Esophagus (tissue), 2 donors: ENCODE measurements around the gene CNTRL. TPM values are rescaled to one million over a fixed set of nuclear protein-coding genes. Genes with fewer than 3 reads are reported as not detected.

Experiments
- H3K27ac ChIP-seq, 2 donors: one replicate each; pipeline ENCODE4 v1.5.1; 2013; ENCODE audit warnings: low read depth in 2 of 2, mild to moderate bottlenecking in 2 of 2, inconsistent platforms in 1 of 2, low read length in 1 of 2, moderate library complexity in 1 of 2
- H3K27me3 ChIP-seq, 2 donors: one replicate each; pipeline ENCODE4 v1.6.1; 2013; ENCODE audit warnings: low read length in 2 of 2, control low read depth in 1 of 2, mild to moderate bottlenecking in 1 of 2; ENCODE audit not compliant: insufficient read depth in 2 of 2, control insufficient read depth in 1 of 2
- H3K36me3 ChIP-seq, 2 donors: one replicate each; pipeline ENCODE4 v1.6.1; 2013; ENCODE audit warnings: low read length in 1 of 2; ENCODE audit not compliant: control insufficient read depth in 2 of 2, insufficient read depth in 2 of 2
- H3K4me1 ChIP-seq, 2 donors: one replicate each; pipeline ENCODE4 v1.6.1; 2013; ENCODE audit warnings: low read length in 1 of 2; ENCODE audit not compliant: control insufficient read depth in 2 of 2, insufficient read depth in 2 of 2
- H3K4me3 ChIP-seq, 2 donors: one replicate each; pipeline ENCODE4 v1.5.1; 2013; ENCODE audit warnings: low read length in 2 of 2, mild to moderate bottlenecking in 2 of 2, low read depth in 1 of 2, moderate library complexity in 1 of 2
- H3K9me3 ChIP-seq, 2 donors: one replicate each; pipeline ENCODE4 v1.6.1; 2013; ENCODE audit warnings: mild to moderate bottlenecking in 2 of 2, low read depth in 1 of 2, low read length in 1 of 2, moderate library complexity in 1 of 2; ENCODE audit not compliant: control insufficient read depth in 2 of 2, insufficient read depth in 1 of 2
- WGBS, 2 donors: extraction: QIAGEN DNeasy Blood & Tissue Kit; methylation state at CpG; one replicate each; pipeline ENCODE4 v1.1.7; 2013; 5-methylcytosine and 5-hydroxymethylcytosine counted together
- polyA plus RNA-seq, 2 donors: library from polyadenylated mRNA; stranded (reverse); fragments of 200-250 nt; gene quantifications; one replicate each; pipeline ENCODE4 v1.2.3, GENCODE V29; 2013
- donor health status: healthy with polysubstance abuse.
- donor health status: Bipolar disorder and iron deficiency.

The CNTRL gene
- polyA plus RNA-seq, 2 donors = 4.0 to 5.5 TPM

GRCh38 chr9:121141306-121141705 lies 66.6 kb downstream of the CNTRL start:
- Histone ChIP-seq H3K4me3 (no peak overlapping the region), H3K27me3 (no peaks in the 10 kb centered on the region), H3K36me3 (peaks cover 11% of the 10 kb centered on the region in 2 donors), H3K9me3 (no peaks in the 10 kb centered on the region), H3K27ac (no peak overlapping the region), H3K4me1 (no peaks in the 10 kb centered on the region)
- 100% methylated on average over 1 of the region's 1 CpG for WGBS, 2 donors

GRCh38 chr9:121141706-121142105 lies 67.0 kb downstream of the CNTRL start:
- 75 to 89% methylated on average over 1 of the region's 1 CpG for WGBS, 2 donors
- Histone ChIP-seq H3K36me3 (peaks cover 11 to 15% of the 10 kb centered on the region in 2 donors), H3K27ac (no peak overlapping the region), H3K27me3 (no peaks in the 10 kb centered on the region), H3K4me3 (no peak overlapping the region), H3K9me3 (no peaks in the 10 kb centered on the region), H3K4me1 (no peaks in the 10 kb centered on the region)

- Histone ChIP-seq H3K36me3 (peaks cover 15 to 22% of the 10 kb centered on the region in 2 donors), H3K4me1 (no peaks in the 10 kb centered on the region), H3K27ac (no peak overlapping the region), H3K4me3 (no peak overlapping the region), H3K9me3 (no peaks in the 10 kb centered on the region), H3K27me3 (no peaks in the 10 kb centered on the region)
- WGBS, 2 donors = 95 to 98% methylated on average over 2 of the region's 2 CpGs
Observed at GRCh38 chr9:121143771-121144170, 69.0 kb downstream of the CNTRL start.

GRCh38 chr9:121144482-121144881 lies 69.7 kb downstream of the CNTRL start:
- H3K36me3 ChIP-seq = peaks cover 13 to 24% of the 10 kb centered on the region in 2 donors

GRCh38 chr9:121150188-121150587 lies 75.4 kb downstream of the CNTRL start:
- H3K36me3 ChIP-seq = peaks cover 7 to 19% of the 10 kb centered on the region in 2 donors
- 53 to 63% methylated on average over 2 of the region's 2 CpGs for WGBS, 2 donors
- no peak overlapping the region for H3K4me3 ChIP-seq
- no peaks in the 10 kb centered on the region for H3K27me3 ChIP-seq
- H3K27ac ChIP-seq = no peak overlapping the region
- H3K4me1 ChIP-seq = no peaks in the 10 kb centered on the region
- H3K9me3 ChIP-seq = no peaks in the 10 kb centered on the region

More at GRCh38 chr9:121144482-121144881, 69.7 kb downstream of the CNTRL start:
- WGBS, 2 donors = 81 to 91% methylated on average over 2 of the region's 2 CpGs
- no peaks in the 10 kb centered on the region for H3K4me1 ChIP-seq
- H3K27ac ChIP-seq = no peak overlapping the region
- no peaks in the 10 kb centered on the region for H3K9me3 ChIP-seq
- H3K4me3 ChIP-seq = no peak overlapping the region
- H3K27me3 ChIP-seq = no peaks in the 10 kb centered on the region

GRCh38 chr9:121153642-121154041 lies 78.9 kb downstream of the CNTRL start:
- H3K4me1 ChIP-seq = no peaks in the 10 kb centered on the region
- 72 to 78% methylated on average over 1 of the region's 1 CpG for WGBS, 2 donors
- H3K9me3 ChIP-seq = no peaks in the 10 kb centered on the region
- no peaks in the 10 kb centered on the region for H3K27me3 ChIP-seq
- peaks cover 4 to 7% of the 10 kb centered on the region in 2 donors for H3K36me3 ChIP-seq
- H3K27ac ChIP-seq = no peak overlapping the region
- no peak overlapping the region for H3K4me3 ChIP-seq

DNA sequence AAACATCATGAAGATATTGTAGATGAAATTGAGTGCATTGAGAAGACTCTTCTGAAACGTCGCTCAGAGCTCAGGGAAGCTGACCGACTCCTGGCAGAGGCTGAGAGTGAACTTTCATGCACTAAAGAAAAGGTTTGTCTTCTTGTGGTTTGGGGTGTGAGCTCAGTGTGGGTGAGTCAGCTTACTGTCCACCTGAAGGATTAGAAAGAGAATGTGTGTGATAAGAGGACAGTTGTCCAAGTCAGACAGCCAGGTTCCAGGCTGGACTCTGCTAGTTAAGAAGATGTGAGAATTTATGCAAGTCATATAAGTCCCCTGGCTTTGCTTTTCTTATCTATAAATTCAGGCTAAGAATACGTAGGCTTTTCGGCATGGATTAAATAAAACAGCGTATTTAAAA lies 80.0 kb downstream of the CNTRL start:
- H3K36me3 ChIP-seq = peaks cover 3 to 4% of the 10 kb centered on the region in 2 donors
- no peak overlapping the region for H3K4me3 ChIP-seq
- WGBS, 2 donors = 90 to 91% methylated on average over 6 of the region's 6 CpGs
- no peaks in the 10 kb centered on the region for H3K4me1 ChIP-seq
- no peaks in the 10 kb centered on the region for H3K9me3 ChIP-seq
- no peaks in the 10 kb centered on the region for H3K27me3 ChIP-seq
- H3K27ac ChIP-seq = no peak overlapping the region

DNA sequence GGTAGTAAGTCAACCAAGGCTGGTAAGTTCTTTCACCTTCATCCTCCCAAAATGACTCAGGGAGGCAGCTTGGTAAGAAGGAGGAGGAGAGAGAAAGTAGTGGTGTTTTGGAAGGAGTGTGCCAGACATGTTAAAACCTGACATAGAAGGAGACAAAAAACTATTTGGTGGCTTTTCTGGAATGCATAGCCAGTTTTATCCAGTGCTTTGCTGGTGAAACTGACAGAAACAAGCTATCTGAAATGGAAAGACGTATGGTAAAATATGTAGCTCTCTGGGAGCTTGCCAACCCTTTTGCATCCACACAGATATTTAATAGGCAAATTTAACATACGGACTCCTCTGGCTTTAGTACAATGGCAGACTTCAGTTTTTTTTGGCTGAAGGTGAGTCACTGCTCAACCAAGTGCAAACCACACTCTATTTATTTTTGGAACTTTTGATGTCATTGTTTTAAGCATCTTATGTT lies 81.5 kb downstream of the CNTRL start:
- H3K36me3 ChIP-seq = peaks cover 0 to 4% of the 10 kb centered on the region in 2 donors
- no peaks in the 10 kb centered on the region for H3K4me1 ChIP-seq
- H3K4me3 ChIP-seq = no peak overlapping the region
- no peaks in the 10 kb centered on the region for H3K27me3 ChIP-seq
- H3K9me3 ChIP-seq = no peaks in the 10 kb centered on the region
- H3K27ac ChIP-seq = no peak overlapping the region
- WGBS, 2 donors = 32 to 40% methylated on average over 2 of the region's 2 CpGs

- H3K27ac ChIP-seq = no peak overlapping the region
- 94% methylated on average over 4 of the region's 4 CpGs for whole genome bisulfite sequencing, 2 donors
- no peak overlapping the region for H3K4me3 ChIP-seq
- no peaks in the 10 kb centered on the region for H3K9me3 ChIP-seq
- no peaks in the 10 kb centered on the region for H3K4me1 ChIP-seq
- no peaks in the 10 kb centered on the region for H3K27me3 ChIP-seq
- peaks cover 0 to 4% of the 10 kb centered on the region in 2 donors for H3K36me3 ChIP-seq
Observed at GRCh38 chr9:121157939-121158338, 83.2 kb downstream of the CNTRL start.

GRCh38 chr9:121160025-121160424 lies 85.3 kb downstream of the CNTRL start:
- H3K9me3 ChIP-seq = no peaks in the 10 kb centered on the region
- no peak overlapping the region for H3K27ac ChIP-seq
- H3K4me3 ChIP-seq = no peak overlapping the region
- H3K36me3 ChIP-seq = no peaks in the 10 kb centered on the region
- WGBS, 2 donors = 75 to 76% methylated on average over 1 of the region's 1 CpG
- no peaks in the 10 kb centered on the region for H3K4me1 ChIP-seq
- H3K27me3 ChIP-seq = no peaks in the 10 kb centered on the region
